H9 (cell line): Measurements from ENCODE around the gene EVC. TPM values are rescaled to one million over a fixed set of nuclear protein-coding genes. Genes with fewer than 3 reads are reported as not detected.
A peak's percentile ranks its signal among the peaks of the same experiment; 100 is the strongest.

Experiments used
- DNase-seq: peaks from one replicate; pipeline ENCODE4 v3.0.0-alpha.2; 2017
- H2AFZ ChIP-seq: one replicate; pipeline ENCODE4 v1.6.1; 2013; ENCODE audit warnings: mild to moderate bottlenecking, low read length, control low read depth, moderate library complexity
- H2AK5ac ChIP-seq: 2 replicates; pipeline ENCODE4 v1.6.1; 2013; ENCODE audit warnings: low read length, control low read depth, mixed read lengths; ENCODE audit not compliant: insufficient read length
- H2BK120ac ChIP-seq: one replicate; pipeline ENCODE4 v1.6.1; 2013; ENCODE audit warnings: low read depth, mild to moderate bottlenecking, low read length, control low read depth, inconsistent platforms; ENCODE audit not compliant: poor library complexity, severe bottlenecking
- H2BK12ac ChIP-seq: 2 replicates; pipeline ENCODE4 v1.6.1; 2013; ENCODE audit warnings: low read length, control low read depth, mixed read lengths, low read depth; ENCODE audit not compliant: insufficient read length
- H2BK15ac ChIP-seq: 2 replicates; pipeline ENCODE4 v1.6.1; 2013; ENCODE audit warnings: low read depth, low read length, control low read depth
- H2BK20ac ChIP-seq: one replicate; pipeline ENCODE4 v1.6.1; 2013; ENCODE audit warnings: low read depth, mild to moderate bottlenecking, low read length, control low read depth, inconsistent platforms; ENCODE audit not compliant: poor library complexity, severe bottlenecking
- H2BK5ac ChIP-seq: 2 replicates; pipeline ENCODE4 v1.6.1; 2013; ENCODE audit warnings: low read length, control low read depth, mixed read lengths; ENCODE audit not compliant: insufficient read length
- H3K14ac ChIP-seq: 2 replicates; pipeline ENCODE4 v1.6.1; 2013; ENCODE audit warnings: low read length, control low read depth; ENCODE audit not compliant: insufficient read depth
- H3K18ac ChIP-seq: 2 replicates; pipeline ENCODE4 v1.6.1; 2013; ENCODE audit warnings: low read depth, mild to moderate bottlenecking, mixed read lengths, low read length, control low read depth; ENCODE audit not compliant: insufficient read length
- H3K23ac ChIP-seq: 2 replicates; pipeline ENCODE4 v1.6.1; 2013; ENCODE audit warnings: low read length, control low read depth, mixed read lengths, low read depth; ENCODE audit not compliant: insufficient read length
- H3K23me2 ChIP-seq: 2 replicates; pipeline ENCODE4 v1.6.1; 2013; ENCODE audit warnings: low read depth, mild to moderate bottlenecking, mixed read lengths, low read length, control low read depth; ENCODE audit not compliant: insufficient read length, poor library complexity, severe bottlenecking
- H3K27ac ChIP-seq: 2 replicates; pipeline ENCODE4 v1.5.1; 2013; ENCODE audit warnings: low read length, control low read depth, mixed read lengths, low read depth; ENCODE audit not compliant: insufficient read length
- H3K27me3 ChIP-seq: 2 replicates; pipeline ENCODE4 v1.6.1; 2013; ENCODE audit warnings: low read length, control low read depth, inconsistent platforms; ENCODE audit not compliant: insufficient read depth
- H3K4ac ChIP-seq: 2 replicates; pipeline ENCODE4 v1.6.1; 2013; ENCODE audit warnings: low read depth, mild to moderate bottlenecking, control low read depth, inconsistent platforms, low read length, moderate library complexity
- H3K4me1 ChIP-seq: 2 replicates; pipeline ENCODE4 v1.6.1; 2013; ENCODE audit warnings: low read length, control low read depth, inconsistent platforms; ENCODE audit not compliant: insufficient read depth
- H3K4me2 ChIP-seq: 2 replicates; pipeline ENCODE4 v1.6.1; 2013; ENCODE audit warnings: low read length, control low read depth, mixed read lengths; ENCODE audit not compliant: insufficient read length, insufficient read depth
- H3K56ac ChIP-seq: 2 replicates; pipeline ENCODE4 v1.6.1; 2013; ENCODE audit warnings: low read depth, mild to moderate bottlenecking, mixed read lengths, low read length, control low read depth; ENCODE audit not compliant: insufficient read length
- H3K79me1 ChIP-seq: 2 replicates; pipeline ENCODE4 v1.6.1; 2013; ENCODE audit warnings: low read depth, mild to moderate bottlenecking, moderate library complexity, low read length, control low read depth, inconsistent platforms; ENCODE audit not compliant: insufficient read depth, poor library complexity, severe bottlenecking
- H3K79me2 ChIP-seq: 2 replicates; pipeline ENCODE4 v1.6.1; 2013; ENCODE audit warnings: low read length, control low read depth, inconsistent platforms; ENCODE audit not compliant: insufficient read depth
- H3K9ac ChIP-seq: 2 replicates; pipeline ENCODE4 v1.6.1; 2013; ENCODE audit warnings: low read length, control low read depth, mixed read lengths; ENCODE audit not compliant: insufficient read length; ENCODE audit errors: extremely low read depth
- H3K9me3 ChIP-seq: one replicate; pipeline ENCODE4 v1.6.1; 2013; ENCODE audit warnings: low read depth, low read length, inconsistent platforms; ENCODE audit not compliant: control insufficient read depth
- H3T11ph ChIP-seq: one replicate; pipeline ENCODE4 v1.6.1; 2013; ENCODE audit warnings: mild to moderate bottlenecking, low read length, control low read depth, inconsistent platforms
- H4K20me1 ChIP-seq: one replicate; pipeline ENCODE4 v1.6.1; 2013; ENCODE audit not compliant: control insufficient read depth, insufficient read length, insufficient read depth
- H4K5ac ChIP-seq: 2 replicates; pipeline ENCODE4 v1.6.1; 2013; ENCODE audit warnings: low read depth, mild to moderate bottlenecking, mixed read lengths, low read length, control low read depth; ENCODE audit not compliant: insufficient read length
- H4K8ac ChIP-seq: replicated peaks from 2 replicates; pipeline ENCODE4 v1.6.1; 2013; ENCODE audit warnings: low read length, control low read depth, mixed read lengths, low read depth; ENCODE audit not compliant: insufficient read length
- H4K91ac ChIP-seq: 2 replicates; pipeline ENCODE4 v1.6.1; 2013; ENCODE audit warnings: low read depth, mild to moderate bottlenecking, moderate library complexity, mixed read lengths, low read length, control low read depth; ENCODE audit not compliant: insufficient read length
- H3K27ac Mint-ChIP-seq, 3 experiments: 2 replicates in 2 of 3; 3 replicates in 1 of 3; pipeline ENCODE4 v1.8.0; 2020 to 2021; ENCODE audit warnings: mixed read lengths in 3 of 3, mild to moderate bottlenecking in 1 of 3, moderate library complexity in 1 of 3
- H3K27me3 Mint-ChIP-seq: 2 replicates; pipeline ENCODE4 v1.8.0; 2021; ENCODE audit warnings: low read depth, mild to moderate bottlenecking, moderate library complexity, mixed read lengths
- H3K36me3 Mint-ChIP-seq, 3 experiments: 2 replicates in 2 of 3; 3 replicates in 1 of 3; pipeline ENCODE4 v1.8.0; 2020 to 2021; ENCODE audit warnings: low read depth in 3 of 3, mixed read lengths in 3 of 3; ENCODE audit not compliant: insufficient read depth in 1 of 3
- H3K4me1 Mint-ChIP-seq, 2 experiments: 2 replicates each; pipeline ENCODE4 v1.8.0; 2020; ENCODE audit warnings: mixed read lengths in 2 of 2
- H3K4me3 Mint-ChIP-seq, 2 experiments: 2 replicates in 1 of 2; 3 replicates in 1 of 2; pipeline ENCODE4 v1.8.0; 2020 to 2021; ENCODE audit warnings: mild to moderate bottlenecking in 2 of 2, mixed read lengths in 2 of 2, moderate library complexity in 1 of 2
- H3K9me3 Mint-ChIP-seq, 2 experiments: 2 replicates in 1 of 2; 3 replicates in 1 of 2; pipeline ENCODE4 v1.8.0; 2020; ENCODE audit warnings: mild to moderate bottlenecking in 2 of 2, mixed read lengths in 2 of 2, moderate library complexity in 1 of 2
- CTCF ChIP-seq: fragments of 200-600 bp; sonication (generic); conservative IDR thresholded peaks from 3 replicates; pipeline ENCODE4 v1.8.0; 2021; ENCODE audit warnings: antibody characterized with exemption, mild to moderate bottlenecking
- WGBS: extraction: QIAGEN DNeasy Blood & Tissue Kit; methylation state at CpG from one replicate; pipeline ENCODE4 v1.1.7; 2013; ENCODE audit warnings: missing lambda C conversion rate, low lambda C conversion rate, mixed read lengths; ENCODE audit not compliant: insufficient read length; ENCODE audit errors: extremely low coverage; 5-methylcytosine and 5-hydroxymethylcytosine counted together
- total RNA-seq: library from RNA; stranded (reverse); gene quantifications from 2 replicates; pipeline ENCODE4 v1.2.1, GENCODE V29; 2021

Gene EVC
- total RNA-seq, 1 experiment from 2014 or later, result 10.1 TPM

- no peak overlapping the region for H2BK20ac ChIP-seq
- no peak overlapping the region for H3K23ac ChIP-seq
- H3K23me2 ChIP-seq, result no peaks in the 10 kb centered on the region
- no peak overlapping the region for H3K56ac ChIP-seq
- no peaks in the 10 kb centered on the region for H3K79me2 ChIP-seq
- no peak overlapping the region for H2BK5ac ChIP-seq
- no peak overlapping the region for H2BK120ac ChIP-seq
- no peak overlapping the region for H4K5ac ChIP-seq
- H3K4me1 ChIP-seq, result no peaks in the 10 kb centered on the region
- H3K27ac Mint-ChIP-seq, result no peak overlapping the region
- no peak overlapping the region for H3K27ac ChIP-seq
- H4K8ac ChIP-seq, result no peak overlapping the region
- no peaks in the 10 kb centered on the region for H3K27me3 ChIP-seq
- H3K79me1 ChIP-seq, result no peaks in the 10 kb centered on the region
- H3K18ac ChIP-seq, result no peak overlapping the region
- H3K36me3 Mint-ChIP-seq, result peaks cover 10 to 20% (median 19%) of the 10 kb centered on the region in 3 experiments
- no peak overlapping the region for H4K91ac ChIP-seq
- H3K4me3 Mint-ChIP-seq, result no peak overlapping the region
- H3K4ac ChIP-seq, result no peak overlapping the region
- DNase-seq, result peak; percentile 10
- no peak overlapping the region for H2AK5ac ChIP-seq
- no peaks in the 10 kb centered on the region for H4K20me1 ChIP-seq
- no peak overlapping the region for H3K4me2 ChIP-seq
- peaks cover 15 to 17% of the 10 kb centered on the region in 2 experiments for H3K4me1 Mint-ChIP-seq
- H3K27me3 Mint-ChIP-seq, result no peaks in the 10 kb centered on the region
- H3K9me3 Mint-ChIP-seq, result no peaks in the 10 kb centered on the region
- TF ChIP-seq CTCF, result no peak
- no peak overlapping the region for H2AFZ ChIP-seq
- H3T11ph ChIP-seq, result no peak overlapping the region
- H3K9ac ChIP-seq, result no peak overlapping the region
- WGBS, result no CpG with 5 or more reads among the region's 9 CpGs
- H3K14ac ChIP-seq, result no peak overlapping the region; the same call in none of the 2 replicates
- no peak overlapping the region for H2BK15ac ChIP-seq
- H2BK12ac ChIP-seq, result no peak overlapping the region
- no peaks in the 10 kb centered on the region for H3K9me3 ChIP-seq
These were observed 50.0 kb downstream of the EVC start for GRCh38 chr4:5760936-5761480.
